Tibial nerve (tissue), 3 donors: Measurements from ENCODE around the gene ZFAND4.

Source experiments
- POLR2A ChIP-seq, 2 donors: fragments of 450-650 bp; IDR thresholded peaks; one replicate each; pipeline ENCODE4 v1.6.1; 2017; ENCODE audit warnings: antibody characterized with exemption in 2 of 2, mild to moderate bottlenecking in 2 of 2, moderate library complexity in 2 of 2
- TF ChIP-seq, protein P1 (sequence below), 5 experiments: fragments of 200-600 bp in 3 of 5; fragments of 450-650 bp in 2 of 5; sonication (generic) in 3 of 5; IDR thresholded peaks; one replicate each; pipeline ENCODE4 v1.5.1; 2016 to 2019; ENCODE audit warnings: antibody characterized with exemption in 5 of 5, mild to moderate bottlenecking in 3 of 5, moderate library complexity in 2 of 5

- TF ChIP-seq, protein P1, sequence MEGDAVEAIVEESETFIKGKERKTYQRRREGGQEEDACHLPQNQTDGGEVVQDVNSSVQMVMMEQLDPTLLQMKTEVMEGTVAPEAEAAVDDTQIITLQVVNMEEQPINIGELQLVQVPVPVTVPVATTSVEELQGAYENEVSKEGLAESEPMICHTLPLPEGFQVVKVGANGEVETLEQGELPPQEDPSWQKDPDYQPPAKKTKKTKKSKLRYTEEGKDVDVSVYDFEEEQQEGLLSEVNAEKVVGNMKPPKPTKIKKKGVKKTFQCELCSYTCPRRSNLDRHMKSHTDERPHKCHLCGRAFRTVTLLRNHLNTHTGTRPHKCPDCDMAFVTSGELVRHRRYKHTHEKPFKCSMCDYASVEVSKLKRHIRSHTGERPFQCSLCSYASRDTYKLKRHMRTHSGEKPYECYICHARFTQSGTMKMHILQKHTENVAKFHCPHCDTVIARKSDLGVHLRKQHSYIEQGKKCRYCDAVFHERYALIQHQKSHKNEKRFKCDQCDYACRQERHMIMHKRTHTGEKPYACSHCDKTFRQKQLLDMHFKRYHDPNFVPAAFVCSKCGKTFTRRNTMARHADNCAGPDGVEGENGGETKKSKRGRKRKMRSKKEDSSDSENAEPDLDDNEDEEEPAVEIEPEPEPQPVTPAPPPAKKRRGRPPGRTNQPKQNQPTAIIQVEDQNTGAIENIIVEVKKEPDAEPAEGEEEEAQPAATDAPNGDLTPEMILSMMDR (IDR thresholded peaks at IDR 0.05): no peak
- TF ChIP-seq POLR2A (IDR thresholded peaks at IDR 0.05): no peak
These were observed 103.1 kb downstream of the ZFAND4 start for GRCh38 chr10:45569471-45569870.
